GM10248 (cell line): ENCODE results near the gene SF3A2.

Experiments used
- CTCF ChIA-PET: fragments of 300-600 bp; sonication (Branson Sonifier 250); formaldehyde crosslinking; extraction: SDS; loops from one replicate; lab custom pipeline; 2021; ENCODE audit warnings: antibody characterized with exemption; lab: Yijun Ruan, JAX
- POLR2A ChIA-PET: fragments of 350-650 bp; sonication (Branson Sonifier 250); formaldehyde crosslinking; extraction: SDS; loops from one replicate; lab custom pipeline; 2020; ENCODE audit warnings: antibody characterized with exemption; lab: Yijun Ruan, JAX
- DNase-seq: peaks from one replicate; pipeline ENCODE4 v3.0.0; 2012; ENCODE audit errors: extremely low spot score
- TF ChIP-seq, protein P1 (sequence below): IDR thresholded peaks from 2 replicates; pipeline ENCODE4 v1.5.1; 2012; ENCODE audit warnings: mild to moderate bottlenecking, low read depth; ENCODE audit errors: extremely low read depth, missing control alignments, control extremely low read depth

Gene SF3A2

DNA sequence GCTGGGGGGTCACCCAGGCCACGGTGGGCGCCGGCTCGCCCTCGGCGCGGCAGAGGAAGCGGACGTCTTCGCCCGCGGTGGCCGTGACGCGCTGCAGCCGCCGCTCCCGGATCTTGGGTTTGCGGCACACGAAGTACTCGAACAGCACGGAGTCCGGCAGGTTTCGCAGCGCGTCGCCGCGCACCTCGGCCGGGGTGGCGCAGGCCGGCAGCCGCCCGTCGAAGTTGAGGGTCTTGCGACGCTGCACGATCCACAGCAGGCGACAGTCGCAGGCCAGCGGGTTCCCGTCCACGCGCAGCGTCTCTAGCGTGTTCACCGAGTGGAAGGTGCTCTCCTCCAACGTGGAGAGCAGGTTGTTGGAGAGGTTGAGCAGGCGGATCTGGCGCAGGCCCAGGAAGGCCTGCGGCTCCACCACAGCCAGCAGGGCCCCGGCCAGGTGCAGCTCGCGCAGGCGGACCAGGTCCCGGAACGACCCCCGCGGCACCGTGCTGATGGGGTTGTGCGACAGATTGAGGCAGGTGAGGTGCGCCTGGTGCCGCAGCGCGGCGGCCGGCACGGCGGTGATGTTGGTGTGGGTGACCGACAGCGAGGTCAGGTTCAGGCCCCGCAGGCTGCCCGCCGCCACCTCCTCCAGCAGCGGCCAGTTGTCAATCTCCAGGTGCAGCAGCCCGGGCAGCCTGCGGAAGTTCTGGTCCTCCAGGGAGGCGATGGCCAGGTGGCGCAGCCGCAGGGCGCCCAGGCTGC is 54.0 kb downstream of the SF3A2 start:
- TF ChIP-seq, protein P1, sequence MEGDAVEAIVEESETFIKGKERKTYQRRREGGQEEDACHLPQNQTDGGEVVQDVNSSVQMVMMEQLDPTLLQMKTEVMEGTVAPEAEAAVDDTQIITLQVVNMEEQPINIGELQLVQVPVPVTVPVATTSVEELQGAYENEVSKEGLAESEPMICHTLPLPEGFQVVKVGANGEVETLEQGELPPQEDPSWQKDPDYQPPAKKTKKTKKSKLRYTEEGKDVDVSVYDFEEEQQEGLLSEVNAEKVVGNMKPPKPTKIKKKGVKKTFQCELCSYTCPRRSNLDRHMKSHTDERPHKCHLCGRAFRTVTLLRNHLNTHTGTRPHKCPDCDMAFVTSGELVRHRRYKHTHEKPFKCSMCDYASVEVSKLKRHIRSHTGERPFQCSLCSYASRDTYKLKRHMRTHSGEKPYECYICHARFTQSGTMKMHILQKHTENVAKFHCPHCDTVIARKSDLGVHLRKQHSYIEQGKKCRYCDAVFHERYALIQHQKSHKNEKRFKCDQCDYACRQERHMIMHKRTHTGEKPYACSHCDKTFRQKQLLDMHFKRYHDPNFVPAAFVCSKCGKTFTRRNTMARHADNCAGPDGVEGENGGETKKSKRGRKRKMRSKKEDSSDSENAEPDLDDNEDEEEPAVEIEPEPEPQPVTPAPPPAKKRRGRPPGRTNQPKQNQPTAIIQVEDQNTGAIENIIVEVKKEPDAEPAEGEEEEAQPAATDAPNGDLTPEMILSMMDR, result no peak
- ChIA-PET CTCF (interaction anchor here (1.0 to 1.7 kb wide), 2 partner anchors 15 to 134 kb away, joined by 3 to 4 read pairs; no protein-coding TSS in a partner anchor), POLR2A (no interaction called here)
- DNase-seq, result no peak

DNA sequence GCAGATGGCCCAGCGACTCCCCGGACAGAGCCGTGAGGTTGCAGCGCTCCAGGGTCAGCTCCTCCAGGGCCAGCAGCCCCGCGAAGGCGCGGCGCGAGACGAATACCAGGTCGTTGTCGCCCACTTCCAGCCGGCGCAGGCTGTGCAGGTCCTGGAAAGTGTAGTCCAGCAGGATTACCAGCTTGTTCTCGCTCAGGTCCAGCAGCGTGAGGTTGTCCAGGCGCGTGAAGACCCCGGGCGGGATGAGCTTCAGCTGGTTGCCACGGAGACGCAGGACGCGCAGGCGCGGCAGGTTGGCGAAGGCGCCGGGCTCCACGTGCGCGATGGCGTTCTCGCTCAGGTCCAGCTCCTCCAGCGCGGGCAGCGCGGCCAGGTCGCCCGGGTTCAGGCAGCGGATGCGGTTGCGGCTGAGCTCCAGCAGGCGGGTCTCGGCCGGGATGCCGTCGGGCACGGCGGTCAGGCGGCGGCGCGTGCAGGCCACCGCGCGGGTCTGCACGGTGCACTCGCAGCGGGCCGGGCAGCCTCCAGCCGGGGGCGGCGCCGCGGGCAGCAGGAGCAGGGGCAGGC is 54.6 kb downstream of the SF3A2 start:
- TF ChIP-seq, protein P1, result no peak
- POLR2A ChIA-PET, result no interaction called here
- CTCF ChIA-PET, result interaction anchor here (1.0 to 1.7 kb wide), 2 partner anchors 16 to 135 kb away, joined by 3 to 4 read pairs; no protein-coding TSS in a partner anchor

DNA sequence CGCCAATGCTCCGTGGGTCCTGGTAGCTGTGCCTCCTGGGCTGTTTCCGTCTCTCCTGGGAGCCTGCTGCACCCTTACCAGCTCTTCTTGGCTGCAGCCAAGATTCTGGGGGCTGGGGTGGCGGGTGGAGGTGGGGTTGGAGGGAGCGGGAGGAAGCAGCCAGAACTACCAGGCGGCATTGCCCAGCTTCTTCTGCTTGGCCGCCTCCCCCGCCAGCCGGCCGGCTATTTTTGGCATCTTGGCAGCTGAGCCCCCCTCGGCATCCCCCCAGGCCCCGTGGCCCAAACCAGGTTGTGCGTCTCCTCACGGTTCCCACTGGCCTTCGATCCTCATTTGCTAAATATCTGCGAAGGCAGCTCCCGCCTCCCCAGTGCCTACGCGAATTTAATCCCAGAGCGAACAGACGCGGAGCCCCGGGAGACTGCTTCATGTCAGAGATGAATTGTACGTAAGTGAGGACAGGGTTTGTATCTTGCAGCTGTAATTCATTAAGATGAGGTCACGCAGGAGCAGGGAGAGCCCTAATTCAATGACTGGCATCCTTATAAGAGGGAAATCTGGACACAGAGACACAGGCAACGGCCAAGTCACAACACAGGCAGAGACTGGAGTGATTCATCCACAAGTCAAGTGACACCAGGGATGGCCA is 58.2 kb downstream of the SF3A2 start:
- DNase-seq, result no peak
- TF ChIP-seq, protein P1, result no peak
- POLR2A ChIA-PET, result interaction anchor here (0.6 kb wide), 1 partner anchor 210 kb away, joined by 3 read pairs; no protein-coding TSS in a partner anchor

More for the DNA sequence above, 54.6 kb downstream of the SF3A2 start:
- no peak for DNase-seq

DNA sequence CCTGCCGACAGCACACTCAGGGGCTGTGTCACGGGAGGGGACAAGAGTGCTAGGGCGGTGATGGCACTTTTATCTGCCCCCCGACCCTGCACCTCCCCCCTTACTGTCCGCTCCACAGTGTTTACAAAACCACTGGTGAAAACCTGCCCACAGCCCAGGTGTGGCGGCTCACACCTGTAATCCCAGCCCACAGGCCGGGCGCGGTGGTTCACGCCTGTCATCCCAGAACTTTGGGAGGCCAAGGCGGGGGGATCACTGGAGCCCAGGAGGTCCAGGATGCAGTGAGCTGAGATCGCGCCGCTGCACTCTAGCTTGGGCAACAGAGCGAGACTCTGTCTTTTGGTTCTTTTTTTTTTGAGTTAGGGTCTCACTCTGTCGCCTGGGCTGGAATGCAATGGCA is 59.5 kb downstream of the SF3A2 start:
- TF ChIP-seq, protein P1, result no peak
- DNase-seq, result no peak
- ChIA-PET CTCF (no interaction called here), POLR2A (interaction anchor here (0.6 kb wide), 1 partner anchor 22 kb away, joined by 4 read pairs; no protein-coding TSS in a partner anchor)

More for the DNA sequence above, 58.2 kb downstream of the SF3A2 start:
- CTCF ChIA-PET, result interaction anchor here (1.9 kb wide), 1 partner anchor 21 kb away, joined by 7 read pairs; no protein-coding TSS in a partner anchor
